CD4-positive, alpha-beta T cell (primary cell): ENCODE measurements around the gene CGREF1. TPM values are rescaled to one million over a fixed set of nuclear protein-coding genes. Genes with fewer than 3 reads are reported as not detected.
A peak's percentile ranks its signal among the peaks of the same experiment; 100 is the strongest.
"Not testable (repeated sequence)": the region's sequence is repeated elsewhere in the genome, so short reads cannot be mapped to it uniquely, and the experiment has no call there.

Experiments
- ATAC-seq: fragments of 200-7000 bp; cut with Tn5 transposase; one replicate; pipeline ENCODE4 v1.10.0; 2022; ENCODE audit warnings: mild to moderate bottlenecking; ENCODE audit not compliant: poor library complexity
- CTCF ChIA-PET: fragments of 350-600 bp; sonication (Branson Sonifier 250); formaldehyde crosslinking; loops from one replicate; lab custom pipeline; 2021; ENCODE audit warnings: antibody characterized with exemption, inconsistent platforms; lab: Charles Lee
- POLR2A ChIA-PET: fragments of 350-600 bp; sonication (Branson Sonifier 250); formaldehyde crosslinking; loops from one replicate; lab custom pipeline; 2021; ENCODE audit warnings: antibody characterized with exemption, inconsistent platforms; lab: Charles Lee
- DNase-seq, 14 experiments: peaks; one replicate each; pipeline ENCODE4 v3.0.0-alpha.2; 2013 to 2020; ENCODE audit warnings: mixed read lengths in 2 of 14
- H3K27ac ChIP-seq, 2 donors: one replicate each; pipeline versions ENCODE4 v1.5.1 to v1.7.0; 2013; ENCODE audit warnings: low read length in 2 of 2, low read depth in 1 of 2, mild to moderate bottlenecking in 1 of 2
- H3K27me3 ChIP-seq, 2 experiments: 1 replicate in 1 of 2; 2 replicates in 1 of 2; pipeline versions ENCODE4 v1.6.1 to v1.7.0; 2013; ENCODE audit warnings: low read length in 2 of 2, control low read depth in 1 of 2, mild to moderate bottlenecking in 1 of 2, moderate library complexity in 1 of 2; ENCODE audit not compliant: insufficient read depth in 2 of 2, control insufficient read depth in 1 of 2
- H3K36me3 ChIP-seq: one replicate; pipeline ENCODE4 v1.6.1; 2013; ENCODE audit warnings: low read length, control low read depth; ENCODE audit not compliant: insufficient read depth
- H3K4me1 ChIP-seq: one replicate; pipeline ENCODE4 v1.6.1; 2013; ENCODE audit warnings: low read length, control low read depth; ENCODE audit not compliant: insufficient read depth
- H3K4me3 ChIP-seq: one replicate; pipeline ENCODE4 v1.5.1; 2013; ENCODE audit warnings: mild to moderate bottlenecking, low read length, moderate library complexity
- H3K9me3 ChIP-seq, 2 experiments: 1 replicate in 1 of 2; 2 replicates in 1 of 2; pipeline versions ENCODE4 v1.6.1 to v1.7.0; 2013; ENCODE audit warnings: low read length in 2 of 2, mild to moderate bottlenecking in 2 of 2, control low read depth in 1 of 2, moderate library complexity in 1 of 2; ENCODE audit not compliant: control insufficient read depth in 1 of 2, insufficient read depth in 1 of 2
- H3K27ac Mint-ChIP-seq: one replicate; pipeline ENCODE4 v1.8.0; 2020; ENCODE audit warnings: mixed read lengths
- H3K27me3 Mint-ChIP-seq: one replicate; pipeline ENCODE4 v1.8.0; 2021; ENCODE audit warnings: mixed read lengths
- H3K36me3 Mint-ChIP-seq: one replicate; pipeline ENCODE4 v1.8.0; 2021; ENCODE audit warnings: low read depth, mixed read lengths
- H3K4me1 Mint-ChIP-seq: one replicate; pipeline ENCODE4 v1.8.0; 2021; ENCODE audit warnings: low read depth, mixed read lengths
- H3K4me3 Mint-ChIP-seq: one replicate; pipeline ENCODE4 v1.8.0; 2020; ENCODE audit warnings: mild to moderate bottlenecking, mixed read lengths
- H3K9me3 Mint-ChIP-seq: one replicate; pipeline ENCODE4 v1.8.0; 2020; ENCODE audit warnings: mixed read lengths
- intact Hi-C, 2 experiments: fragments of 100-400 bp; cut with DNase I in 1 of 2; cut with micrococcal nuclease in 1 of 2; formaldehyde crosslinking; loops; one replicate each; pipeline versions ENCODE4 v1.15.1 to v1.9.0; 2023 to 2025; cut with DNase I, micrococcal nuclease
- total RNA-seq, 174 experiments: library from RNA in 2 of 174; stranded (reverse) in 2 of 174; gene quantifications; one replicate each; pipeline ENCODE4 v1.2.3 and lab custom pipeline; 2021 to 2026
- TF ChIP-seq, protein P1 (sequence below): fragments of 200-600 bp; IDR thresholded peaks from one replicate; pipeline ENCODE4 v1.8.0; 2022; ENCODE audit warnings: antibody characterized with exemption, mild to moderate bottlenecking

CGREF1 gene
- total RNA-seq, 2 experiments from 2014 or later: not detected

DNA sequence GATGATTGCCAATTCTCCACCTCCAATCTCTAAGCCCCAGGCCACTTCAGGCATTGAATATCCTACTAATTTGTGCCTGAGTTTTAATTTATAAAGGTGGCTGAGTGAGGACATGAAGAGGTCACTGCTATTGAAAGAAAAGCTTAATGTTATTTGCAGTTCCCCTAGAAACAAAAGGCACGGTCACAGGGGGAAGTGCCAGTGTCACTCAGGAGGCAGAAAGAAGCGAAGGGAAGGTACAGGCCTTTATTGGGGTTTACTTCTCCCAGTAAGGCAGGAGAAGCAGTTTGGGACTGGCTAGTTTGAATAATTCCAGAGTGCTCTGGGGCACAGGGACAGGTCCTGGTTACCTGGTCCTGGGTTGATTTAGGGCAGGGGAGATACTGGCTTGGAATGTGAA lies 3.0 kb upstream of the CGREF1 start:
- H3K27me3 Mint-ChIP-seq: peaks cover 31% of the 10 kb centered on the region
- Histone ChIP-seq H3K4me1 (peaks cover 26% of the 10 kb centered on the region), H3K27ac (no peak overlapping the region), H3K4me3 (no peak overlapping the region), H3K27me3 (peaks cover 13 to 14% of the 10 kb centered on the region in 2 experiments), H3K36me3 (no peaks in the 10 kb centered on the region), H3K9me3 (peaks cover 0 to 4% of the 10 kb centered on the region in 2 experiments)
- no peak overlapping the region for H3K27ac Mint-ChIP-seq
- no peaks in the 10 kb centered on the region for H3K9me3 Mint-ChIP-seq
- H3K36me3 Mint-ChIP-seq: no peaks in the 10 kb centered on the region
- H3K4me1 Mint-ChIP-seq: peaks cover 18% of the 10 kb centered on the region
- intact Hi-C loops: no loop called here
- DNase-seq (no peak), ATAC-seq (no peak)
- peak overlapping the region; percentile 46 for H3K4me3 Mint-ChIP-seq
- ChIA-PET POLR2A (no interaction called here), CTCF (no interaction called here)
- TF ChIP-seq, protein P1, sequence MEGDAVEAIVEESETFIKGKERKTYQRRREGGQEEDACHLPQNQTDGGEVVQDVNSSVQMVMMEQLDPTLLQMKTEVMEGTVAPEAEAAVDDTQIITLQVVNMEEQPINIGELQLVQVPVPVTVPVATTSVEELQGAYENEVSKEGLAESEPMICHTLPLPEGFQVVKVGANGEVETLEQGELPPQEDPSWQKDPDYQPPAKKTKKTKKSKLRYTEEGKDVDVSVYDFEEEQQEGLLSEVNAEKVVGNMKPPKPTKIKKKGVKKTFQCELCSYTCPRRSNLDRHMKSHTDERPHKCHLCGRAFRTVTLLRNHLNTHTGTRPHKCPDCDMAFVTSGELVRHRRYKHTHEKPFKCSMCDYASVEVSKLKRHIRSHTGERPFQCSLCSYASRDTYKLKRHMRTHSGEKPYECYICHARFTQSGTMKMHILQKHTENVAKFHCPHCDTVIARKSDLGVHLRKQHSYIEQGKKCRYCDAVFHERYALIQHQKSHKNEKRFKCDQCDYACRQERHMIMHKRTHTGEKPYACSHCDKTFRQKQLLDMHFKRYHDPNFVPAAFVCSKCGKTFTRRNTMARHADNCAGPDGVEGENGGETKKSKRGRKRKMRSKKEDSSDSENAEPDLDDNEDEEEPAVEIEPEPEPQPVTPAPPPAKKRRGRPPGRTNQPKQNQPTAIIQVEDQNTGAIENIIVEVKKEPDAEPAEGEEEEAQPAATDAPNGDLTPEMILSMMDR: no peak

DNA sequence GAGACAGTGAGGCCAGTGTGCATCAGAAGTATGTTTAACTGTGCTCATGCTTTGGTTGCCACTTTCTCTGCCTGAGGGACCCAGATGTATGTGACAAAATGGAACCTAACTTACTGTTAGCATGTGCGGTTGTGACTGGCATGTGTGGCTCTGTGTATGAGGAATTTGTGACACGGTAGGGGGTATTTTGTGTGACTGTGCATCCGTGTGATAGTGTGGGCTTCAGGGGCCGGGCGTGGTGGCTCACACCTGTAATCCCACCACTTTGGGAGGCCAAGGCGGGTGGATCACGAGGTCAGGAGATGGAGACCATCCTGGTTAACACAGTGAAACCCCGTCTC lies 372 bp upstream of the CGREF1 start:
- H3K27me3 ChIP-seq: peaks cover 13 to 14% of the 10 kb centered on the region in 2 experiments
- CTCF ChIA-PET, H3K36me3 Mint-ChIP-seq, H3K9me3 ChIP-seq, H3K36me3 ChIP-seq, H3K27ac ChIP-seq, DNase-seq, POLR2A ChIA-PET, intact Hi-C loops, H3K27ac Mint-ChIP-seq, ATAC-seq, H3K9me3 Mint-ChIP-seq: not testable (repeated sequence)
- peaks cover 26% of the 10 kb centered on the region for H3K4me1 ChIP-seq
- peak overlapping the region; percentile 24 for H3K4me3 ChIP-seq
- Mint-ChIP-seq H3K4me3 (peak overlapping the region; percentile 81), H3K4me1 (peaks cover 18% of the 10 kb centered on the region), H3K27me3 (peaks cover 33% of the 10 kb centered on the region)

DNA sequence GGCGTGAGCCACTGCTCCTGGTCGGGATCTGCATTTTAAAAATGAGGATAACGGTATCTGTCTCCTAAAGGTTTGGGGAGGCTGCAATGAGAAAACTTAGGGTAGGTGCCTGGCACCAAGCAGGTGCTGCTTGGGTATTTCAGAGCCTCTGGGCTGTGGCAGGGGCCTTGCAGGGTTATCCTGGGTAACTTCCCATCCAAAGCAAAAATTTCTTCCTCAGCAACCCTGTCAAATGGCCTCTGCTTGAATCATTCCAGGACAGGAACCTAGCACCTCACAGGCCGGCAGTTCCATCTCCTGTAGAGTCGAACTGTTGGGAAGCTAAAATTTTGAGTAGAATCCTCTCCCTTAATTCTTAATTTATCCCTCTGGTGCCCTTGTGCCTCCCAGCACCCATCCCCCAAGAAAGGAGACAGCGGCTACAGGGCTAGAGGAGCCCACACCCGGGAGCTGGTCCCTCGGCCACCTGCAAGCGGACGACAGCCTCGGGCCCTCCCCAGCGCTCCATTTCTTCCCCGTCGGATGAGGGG lies 868 bp downstream of the CGREF1 start:
- no peak for ATAC-seq
- Histone ChIP-seq H3K4me1 (peaks cover 16% of the 10 kb centered on the region), H3K4me3 (no peak overlapping the region), H3K27me3 (peaks cover 13 to 14% of the 10 kb centered on the region in 2 experiments), H3K27ac (no peak overlapping the region), H3K9me3 (peaks cover 0 to 4% of the 10 kb centered on the region in 2 experiments), H3K36me3 (no peaks in the 10 kb centered on the region)
- no peaks in the 10 kb centered on the region for H3K9me3 Mint-ChIP-seq
- H3K27ac Mint-ChIP-seq: no peak overlapping the region
- POLR2A ChIA-PET: interaction anchor here (0.8 kb wide), 1 partner anchor 47 kb away, joined by 3 read pairs; the partner anchor contains the start of gene OST4
- CTCF ChIA-PET: no interaction called here
- peaks cover 13% of the 10 kb centered on the region for H3K4me1 Mint-ChIP-seq
- TF ChIP-seq, protein P1: no peak
- peak overlapping the region; percentile 7 for H3K4me3 Mint-ChIP-seq
- peaks cover 33% of the 10 kb centered on the region for H3K27me3 Mint-ChIP-seq
- H3K36me3 Mint-ChIP-seq: no peaks in the 10 kb centered on the region
- no peak for DNase-seq
- intact Hi-C loops: no loop called here

DNA sequence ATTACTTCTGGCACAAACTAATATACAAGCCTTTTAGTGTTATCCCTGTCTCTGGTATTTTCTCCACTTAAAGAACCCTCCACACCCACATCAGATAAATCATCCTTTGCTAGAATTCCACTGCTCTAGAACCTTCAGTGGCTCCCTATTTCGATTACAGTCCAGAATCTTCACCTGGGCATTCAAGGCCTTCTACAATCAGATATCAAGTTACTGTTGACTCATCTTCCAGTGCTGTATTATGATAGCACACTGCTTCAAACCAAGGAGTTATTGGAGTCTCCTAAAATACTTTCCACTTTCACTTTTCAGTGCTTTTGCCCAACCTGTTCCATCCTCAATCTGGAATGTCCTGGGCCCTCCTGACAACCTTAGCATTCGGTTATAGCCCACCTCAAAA lies 3.4 kb downstream of the CGREF1 start:
- Mint-ChIP-seq H3K4me1 (peaks cover 10% of the 10 kb centered on the region), H3K27me3 (peaks cover 33% of the 10 kb centered on the region), H3K9me3 (no peaks in the 10 kb centered on the region), H3K36me3 (no peaks in the 10 kb centered on the region), H3K27ac (no peak overlapping the region), H3K4me3 (no peak overlapping the region)
- TF ChIP-seq, protein P1: no peak
- ATAC-seq (no peak), DNase-seq (no peak)
- no peaks in the 10 kb centered on the region for H3K36me3 ChIP-seq
- POLR2A ChIA-PET: no interaction called here
- peaks cover 0 to 4% of the 10 kb centered on the region in 2 experiments for H3K9me3 ChIP-seq
- intact Hi-C loops: no loop called here
- CTCF ChIA-PET: no interaction called here
- H3K27ac ChIP-seq: no peak overlapping the region
- H3K27me3 ChIP-seq: peaks cover 13 to 14% of the 10 kb centered on the region in 2 experiments
- H3K4me1 ChIP-seq: peaks cover 9% of the 10 kb centered on the region
- no peak overlapping the region for H3K4me3 ChIP-seq

DNA sequence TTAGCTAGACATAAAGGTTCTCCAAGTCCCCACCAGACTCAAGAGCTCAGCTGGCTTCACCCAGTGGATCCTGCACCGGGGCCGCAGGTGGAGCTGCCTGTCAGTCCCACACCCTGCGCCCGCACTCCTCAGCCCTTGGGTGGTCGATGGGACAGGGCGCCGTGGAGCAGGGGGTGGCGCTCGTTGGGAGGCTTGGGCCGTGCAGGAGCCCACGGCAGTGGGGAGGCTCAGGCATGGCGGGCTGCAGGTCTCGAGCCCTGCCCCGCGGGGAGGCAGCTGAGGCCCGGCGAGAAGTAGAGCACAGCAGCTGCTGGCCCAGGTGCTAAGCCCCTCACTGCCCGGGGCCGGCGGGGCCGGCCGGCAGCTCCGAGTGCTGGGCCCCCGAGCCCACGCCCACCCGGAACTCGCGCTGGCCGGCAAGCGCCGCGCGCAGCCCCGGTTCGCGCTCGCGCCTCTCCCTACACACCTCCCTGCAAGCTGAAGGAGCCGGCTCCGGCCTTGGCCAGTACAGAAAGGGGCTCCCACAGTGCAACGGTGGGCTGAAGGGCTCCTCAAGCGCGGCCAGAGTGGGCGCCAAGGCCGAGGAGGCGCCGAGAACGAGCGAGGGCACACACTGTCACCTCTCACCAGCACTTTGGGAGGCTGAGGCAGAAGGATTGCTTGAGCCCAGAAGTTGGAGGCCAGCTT lies 7.4 kb downstream of the CGREF1 start:
- not testable (repeated sequence) for ATAC-seq, H3K4me3 ChIP-seq
- POLR2A ChIA-PET: interaction anchor here (1.5 kb wide), 1 partner anchor 12 kb away, joined by 6 read pairs; the partner anchor contains the start of gene ABHD1

More for the DNA sequence above, 7.4 kb downstream of the CGREF1 start:
- not testable (repeated sequence) for H3K27ac Mint-ChIP-seq, H3K27me3 ChIP-seq, H3K27ac ChIP-seq, H3K4me3 Mint-ChIP-seq, H3K4me1 ChIP-seq, H3K4me1 Mint-ChIP-seq, H3K36me3 Mint-ChIP-seq, H3K9me3 Mint-ChIP-seq, H3K36me3 ChIP-seq, DNase-seq, H3K9me3 ChIP-seq
- peaks cover 13% of the 10 kb centered on the region for H3K27me3 Mint-ChIP-seq
- intact Hi-C loops: loop anchor here in 1 of 2 experiments (5.0 kb wide), 1 partner anchor 36 kb away; the partner anchor contains the start of gene TCF23
- CTCF ChIA-PET: interaction anchor here (0.6 kb wide), 1 partner anchor 141 kb away, joined by 5 read pairs; no protein-coding TSS in a partner anchor
